ENCODE measurements around the gene SERINC4. TPM values are rescaled to one million over a fixed set of nuclear protein-coding genes. Genes with fewer than 3 reads are reported as not detected.
A peak's percentile ranks its signal among the peaks of the same experiment; 100 is the strongest.

The SERINC4 gene
- total RNA-seq, 1 donor from 2014 or later, result not detected

- DNase-seq (peak; percentile 96), ATAC-seq (peak; percentile 92)
- intact Hi-C loops (cut with micrococcal nuclease), result no loop called here
Observed at GRCh38 chr15:43800286-43801141, 494 bp upstream of the SERINC4 start, which contains the start of gene HYPK. Gene HYPK (plus strand): TSS chr15:43800599. CDS start chr15:43800623, 24 bp downstream.

- no peak for DNase-seq
- intact Hi-C loops (cut with micrococcal nuclease), result no loop called here
- no peak for ATAC-seq
Observed at GRCh38 chr15:43799209-43799944, 643 bp downstream of the SERINC4 start.

- no peak for ATAC-seq
- intact Hi-C loops (cut with micrococcal nuclease), result no loop called here
Observed at GRCh38 chr15:43796566-43796965, 3.5 kb downstream of the SERINC4 start.

GRCh38 chr15:43795997-43796396, 4.0 kb downstream of the SERINC4 start:
- DNase-seq (no peak), ATAC-seq (no peak)
- intact Hi-C loops (cut with micrococcal nuclease), result no loop called here

More at GRCh38 chr15:43796566-43796965, 3.5 kb downstream of the SERINC4 start:
- DNase-seq, result no peak

GRCh38 chr15:43795197-43795596, 4.8 kb downstream of the SERINC4 start:
- DNase-seq (no peak), ATAC-seq (no peak)
- intact Hi-C loops (cut with micrococcal nuclease), result no loop called here

- no peak for DNase-seq
- no peak for ATAC-seq
- intact Hi-C loops (cut with micrococcal nuclease), result no loop called here
Observed at GRCh38 chr15:43794269-43795037, 5.6 kb downstream of the SERINC4 start.

- intact Hi-C loops (cut with micrococcal nuclease), result no loop called here
- DNase-seq (no peak), ATAC-seq (no peak)
Observed at GRCh38 chr15:43793647-43794046, 6.4 kb downstream of the SERINC4 start.

- intact Hi-C loops (cut with micrococcal nuclease), result no loop called here
- ATAC-seq (peak; percentile 8), DNase-seq (peak; percentile 61)
Observed at GRCh38 chr15:43792761-43793476, 7.1 kb downstream of the SERINC4 start.

- intact Hi-C loops (cut with micrococcal nuclease), result no loop called here
- ATAC-seq (peak; percentile 96), DNase-seq (peak; percentile 100)
Observed at GRCh38 chr15:43791993-43792760, 7.8 kb downstream of the SERINC4 start, which contains the start of gene SERF2. Gene SERF2 (plus strand): TSS chr15:43792320. CDS start chr15:43792377, 57 bp downstream.

- DNase-seq (no peak), ATAC-seq (no peak)
- intact Hi-C loops (cut with micrococcal nuclease), result no loop called here
Observed at GRCh38 chr15:43789409-43789808, 10.6 kb downstream of the SERINC4 start.

- intact Hi-C loops (cut with micrococcal nuclease), result no loop called here
- no peak for DNase-seq
- ATAC-seq, result no peak
Observed at GRCh38 chr15:43779016-43779415, 21.0 kb downstream of the SERINC4 start.

GRCh38 chr15:43777267-43777914, 22.6 kb downstream of the SERINC4 start:
- peak; percentile 81 for DNase-seq
- ATAC-seq, result peak; percentile 84

GRCh38 chr15:43776718-43777266, 23.2 kb downstream of the SERINC4 start, which contains the start of gene ELL3:
Gene ELL3 (minus strand): TSS chr15:43776966. CDS start chr15:43776901, 65 bp downstream.
- ATAC-seq (peak; percentile 92), DNase-seq (peak; percentile 87)
- intact Hi-C loops (cut with micrococcal nuclease), result no loop called here

More at GRCh38 chr15:43777267-43777914, 22.6 kb downstream of the SERINC4 start:
- intact Hi-C loops (cut with micrococcal nuclease), result no loop called here

GRCh38 chr15:43776101-43776717, 23.8 kb downstream of the SERINC4 start:
- ATAC-seq (no peak), DNase-seq (peak; percentile 43)
- intact Hi-C loops (cut with micrococcal nuclease), result no loop called here

- ATAC-seq, result peak; percentile 18
- DNase-seq, result no peak
- intact Hi-C loops (cut with micrococcal nuclease), result no loop called here
Observed at GRCh38 chr15:43775411-43775965, 24.5 kb downstream of the SERINC4 start.

- no peak for ATAC-seq
- no peak for DNase-seq
- intact Hi-C loops (cut with micrococcal nuclease), result no loop called here
Observed at GRCh38 chr15:43774062-43774461, 26.0 kb downstream of the SERINC4 start.
